Tibial nerve (tissue), 4 donors: ENCODE measurements around the gene MYH7.

Experiments
- CTCF ChIP-seq, 5 experiments: fragments of 200-600 bp in 3 of 5; fragments of 450-650 bp in 2 of 5; sonication (generic) in 3 of 5; IDR thresholded peaks; one replicate each; pipeline ENCODE4 v1.5.1; 2016 to 2019; ENCODE audit warnings: antibody characterized with exemption in 5 of 5, mild to moderate bottlenecking in 3 of 5, moderate library complexity in 2 of 5
- EP300 ChIP-seq, 2 donors: sonication (generic); formaldehyde crosslinking; IDR thresholded peaks; one replicate each; pipeline ENCODE4 v1.6.1; 2017; ENCODE audit warnings: antibody characterized with exemption in 2 of 2, mild to moderate bottlenecking in 1 of 2
- POLR2A ChIP-seq, 2 donors: fragments of 450-650 bp; IDR thresholded peaks; one replicate each; pipeline ENCODE4 v1.6.1; 2017; ENCODE audit warnings: antibody characterized with exemption in 2 of 2, mild to moderate bottlenecking in 2 of 2, moderate library complexity in 2 of 2

GRCh38 chr14:23379366-23380196, 55.9 kb downstream of the MYH7 start:
- TF ChIP-seq CTCF (IDR thresholded peaks at IDR 0.05) (peak; percentile 85 to 93 (median 88)), POLR2A (IDR thresholded peaks at IDR 0.05) (no peak), EP300 (IDR thresholded peaks at IDR 0.05) (peak in 1 of 2 donors; percentile 49)
